GM12872 (cell line): Measurements from ENCODE around the gene MYD88.

Experiments used
- CTCF ChIP-seq: IDR thresholded peaks from 3 replicates; pipeline ENCODE4 v1.5.1; 2011; ENCODE audit warnings: low read depth, mild to moderate bottlenecking, low read length, moderate library complexity; ENCODE audit not compliant: insufficient read depth

The MYD88 gene

GRCh38 chr3:38130631-38131065 is 7.8 kb upstream of the MYD88 start:
- no peak for TF ChIP-seq CTCF

- peak; percentile 53 for TF ChIP-seq CTCF
Measured at GRCh38 chr3:38131621-38132369, 6.7 kb upstream of the MYD88 start.

DNA sequence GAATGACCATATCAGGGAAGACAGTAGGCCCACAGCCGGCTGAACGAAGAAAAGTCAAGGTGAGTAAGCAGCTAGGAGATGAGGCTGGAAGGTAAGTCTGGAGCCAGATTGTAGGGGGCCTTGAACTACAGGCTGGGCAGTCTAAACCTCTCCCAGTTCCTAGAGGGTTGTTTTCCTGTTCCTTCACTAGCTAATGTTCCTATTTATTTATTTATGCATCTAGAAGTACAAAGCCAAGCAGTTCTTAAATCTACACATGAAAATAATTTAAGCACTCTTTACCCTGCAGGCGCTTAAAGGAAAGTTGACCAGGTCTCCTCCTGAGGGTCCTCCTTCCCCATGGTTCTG is 5.3 kb upstream of the MYD88 start:
- TF ChIP-seq CTCF: no peak

GRCh38 chr3:38133557-38134405 is 4.7 kb upstream of the MYD88 start:
- no peak for TF ChIP-seq CTCF

DNA sequence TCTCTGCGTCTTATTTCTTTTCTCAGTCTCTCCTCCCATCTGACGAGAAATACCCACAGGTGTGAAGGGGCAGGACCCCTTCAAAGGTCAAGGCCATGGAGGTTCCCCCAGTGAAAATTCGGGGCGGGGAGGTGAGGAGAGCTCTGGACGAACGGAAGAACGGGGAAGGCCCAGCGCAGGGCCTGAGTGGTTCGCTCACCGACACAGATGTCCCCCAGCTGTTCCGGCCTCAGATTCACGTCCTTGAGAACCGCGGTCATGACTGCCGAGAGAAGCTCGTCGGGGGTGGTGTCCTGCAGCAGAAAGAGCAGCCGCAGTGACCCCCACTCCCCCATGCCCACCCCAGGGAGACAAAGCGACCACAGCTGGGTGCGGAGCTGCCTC is 2.1 kb upstream of the MYD88 start:
- no peak for TF ChIP-seq CTCF

GRCh38 chr3:38136777-38137614 is 1.5 kb upstream of the MYD88 start, which contains the start of gene ACAA1:
TSS of gene ACAA1 (minus strand) at chr3:38137127. CDS start at chr3:38137035, 92 bp downstream.
- no peak for TF ChIP-seq CTCF

DNA sequence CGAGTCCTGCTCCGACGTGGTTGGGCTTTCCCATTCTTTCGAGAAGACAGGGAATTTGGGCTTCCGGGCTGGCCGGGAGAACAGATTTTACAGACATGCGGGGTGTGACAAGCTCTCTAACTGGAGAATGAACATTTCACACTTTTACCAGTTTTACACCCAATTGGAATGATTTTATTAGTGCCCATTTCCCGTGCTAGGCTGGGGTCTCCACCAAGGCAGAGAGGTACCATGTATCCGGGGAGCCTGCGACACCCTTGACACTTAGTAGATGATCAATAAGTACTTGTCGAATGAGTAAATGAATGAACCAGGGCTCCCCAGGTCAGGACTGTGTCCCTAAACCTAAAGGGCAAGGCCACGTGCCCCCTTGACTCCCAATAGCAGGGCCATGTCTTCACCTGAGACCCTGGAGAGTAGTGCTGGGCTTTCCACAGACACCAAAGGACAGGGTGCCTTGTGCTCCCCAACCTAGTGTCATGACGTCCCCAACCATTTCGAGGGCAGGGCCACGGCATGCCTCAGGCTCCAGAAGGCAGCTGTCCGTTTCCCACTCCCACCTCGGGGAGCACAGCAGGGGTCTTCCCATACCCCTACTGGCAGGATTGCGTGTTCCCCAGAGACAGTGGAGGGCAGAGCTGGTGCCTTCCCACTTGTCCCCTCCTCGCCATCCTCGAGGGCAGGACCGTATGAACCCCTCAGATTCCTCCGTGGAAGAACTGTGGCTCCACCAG is 679 bp upstream of the MYD88 start:
- TF ChIP-seq CTCF: no peak
